OCI-LY7 (cell line): ENCODE results near the gene CIART. TPM values are rescaled to one million over a fixed set of nuclear protein-coding genes. Genes with fewer than 3 reads are reported as not detected.
"Not testable (repeated sequence)": the region's sequence is repeated elsewhere in the genome, so short reads cannot be mapped to it uniquely, and the experiment has no call there.

ENCODE experiments used
- BruUV-seq: library from RNA; stranded (reverse); fragments of 400-500 nt; replicated peaks from 2 replicates; lab custom pipeline; 2021; lab: Mats Ljungman, UMichigan
- CTCF ChIA-PET: fragments of 300-600 bp; sonication (Branson Sonifier 250); formaldehyde crosslinking; loops from one replicate; lab custom pipeline; 2022; ENCODE audit warnings: antibody characterized with exemption; ENCODE audit not compliant: unreplicated experiment; lab: Charles Lee
- POLR2A ChIA-PET: fragments of 300-600 bp; sonication (Branson Sonifier 250); formaldehyde crosslinking; loops from one replicate; lab custom pipeline; 2022; ENCODE audit warnings: antibody characterized with exemption; lab: Charles Lee
- DNase-seq: peaks from one replicate; pipeline ENCODE4 v3.0.0-alpha.2; 2015; ENCODE audit warnings: low spot score
- H2AFZ ChIP-seq: fragments of 200-600 bp; sonication (generic), shearing (Covaris generic); 2 replicates; pipeline ENCODE4 v1.6.1; 2014; ENCODE audit warnings: mild to moderate bottlenecking, antibody characterized with exemption, low read length, moderate library complexity
- H3K27ac ChIP-seq: fragments of 200-600 bp; sonication (generic); 2 replicates; pipeline ENCODE4 v1.5.1; 2014; ENCODE audit warnings: mixed run types, low read depth, mild to moderate bottlenecking, moderate library complexity, low read length, inconsistent platforms; ENCODE audit not compliant: poor library complexity, severe bottlenecking
- H3K36me3 ChIP-seq: fragments of 200-600 bp; sonication (generic); 2 replicates; pipeline ENCODE4 v1.6.1; 2014; ENCODE audit warnings: mild to moderate bottlenecking, antibody characterized with exemption, low read length, moderate library complexity, mixed read lengths; ENCODE audit not compliant: insufficient read depth
- H3K4me1 ChIP-seq: fragments of 200-600 bp; sonication (generic); 2 replicates; pipeline ENCODE4 v1.5.1; 2014; ENCODE audit warnings: mild to moderate bottlenecking, low read length; ENCODE audit not compliant: insufficient read depth, poor library complexity, severe bottlenecking
- H3K4me2 ChIP-seq: fragments of 200-600 bp; sonication (generic); 2 replicates; pipeline ENCODE4 v1.6.1; 2014; ENCODE audit warnings: mild to moderate bottlenecking, low read length
- H3K4me3 ChIP-seq: fragments of 200-600 bp; sonication (generic); 2 replicates; pipeline ENCODE4 v1.5.1; 2014; ENCODE audit warnings: mild to moderate bottlenecking, low read depth, low read length; ENCODE audit not compliant: poor library complexity, severe bottlenecking
- H3K79me2 ChIP-seq: fragments of 200-600 bp; sonication (generic); 2 replicates; pipeline ENCODE4 v1.6.1; 2016; ENCODE audit warnings: low read depth, mild to moderate bottlenecking, low read length, moderate library complexity, mixed read lengths; ENCODE audit not compliant: insufficient read depth
- H3K9me2 ChIP-seq: fragments of 200-600 bp; sonication (generic); 2 replicates; pipeline ENCODE4 v1.6.1; 2016; ENCODE audit warnings: mild to moderate bottlenecking, low read length, mixed read lengths; ENCODE audit not compliant: insufficient read depth
- H3K9me3 ChIP-seq: fragments of 200-600 bp; sonication (generic); 2 replicates; pipeline ENCODE4 v1.6.1; 2014; ENCODE audit warnings: mild to moderate bottlenecking, mixed run types, low read length, mixed read lengths
- H4K20me1 ChIP-seq: fragments of 200-600 bp; sonication (generic); 2 replicates; pipeline ENCODE4 v1.6.1; 2014; ENCODE audit warnings: mild to moderate bottlenecking, antibody characterized with exemption, low read length, moderate library complexity, mixed read lengths; ENCODE audit not compliant: insufficient read depth
- EZH2phosphoT487 ChIP-seq: fragments of 200-600 bp; sonication (generic); IDR thresholded peaks from 2 replicates; pipeline ENCODE4 v1.6.1; 2018; ENCODE audit warnings: low read depth, borderline replicate concordance, mild to moderate bottlenecking, mixed run types, antibody characterized with exemption, low read length, moderate library complexity, mixed read lengths
- intact Hi-C: fragments of 100-400 bp; cut with micrococcal nuclease; formaldehyde crosslinking; loops from one replicate; pipeline ENCODE4 v1.10.0; 2022; ENCODE audit not compliant: unreplicated experiment
- total RNA-seq, 2 experiments: library from RNA; depleted of rRNA in 1 of 2; stranded (reverse); fragments of >200 nt in 1 of 2; shearing (Covaris generic) in 1 of 2; gene quantifications; 2 replicates each; pipeline ENCODE4 v1.2.3, GENCODE V29; 2014 to 2022
- TF ChIP-seq, protein P1 (sequence below): fragments of 200-600 bp; sonication (generic); conservative IDR thresholded peaks from 2 replicates; pipeline ENCODE4 v1.5.1; 2014; ENCODE audit warnings: mild to moderate bottlenecking, antibody characterized with exemption, low read length, moderate library complexity, mixed read lengths

Gene CIART
- total RNA-seq, 2 experiments from 2014 or later: 0.68 TPM; not detected in 1

- POLR2A ChIA-PET: no interaction called here
- Histone ChIP-seq H2AFZ (no peak overlapping the region), H3K36me3 (peaks cover 71% of the 10 kb centered on the region), H3K4me2 (no peak overlapping the region), H3K27ac (no peak overlapping the region), H3K9me2 (no peaks in the 10 kb centered on the region), H3K79me2 (no peaks in the 10 kb centered on the region), H3K9me3 (no peaks in the 10 kb centered on the region), H3K4me3 (no peak overlapping the region), H3K4me1 (no peaks in the 10 kb centered on the region), H4K20me1 (no peaks in the 10 kb centered on the region)
- DNase-seq: no peak
- CTCF ChIA-PET: interaction anchor here (0.5 kb wide), 1 partner anchor 115 kb away, joined by 3 read pairs; no protein-coding TSS in a partner anchor
- TF ChIP-seq, protein P1, sequence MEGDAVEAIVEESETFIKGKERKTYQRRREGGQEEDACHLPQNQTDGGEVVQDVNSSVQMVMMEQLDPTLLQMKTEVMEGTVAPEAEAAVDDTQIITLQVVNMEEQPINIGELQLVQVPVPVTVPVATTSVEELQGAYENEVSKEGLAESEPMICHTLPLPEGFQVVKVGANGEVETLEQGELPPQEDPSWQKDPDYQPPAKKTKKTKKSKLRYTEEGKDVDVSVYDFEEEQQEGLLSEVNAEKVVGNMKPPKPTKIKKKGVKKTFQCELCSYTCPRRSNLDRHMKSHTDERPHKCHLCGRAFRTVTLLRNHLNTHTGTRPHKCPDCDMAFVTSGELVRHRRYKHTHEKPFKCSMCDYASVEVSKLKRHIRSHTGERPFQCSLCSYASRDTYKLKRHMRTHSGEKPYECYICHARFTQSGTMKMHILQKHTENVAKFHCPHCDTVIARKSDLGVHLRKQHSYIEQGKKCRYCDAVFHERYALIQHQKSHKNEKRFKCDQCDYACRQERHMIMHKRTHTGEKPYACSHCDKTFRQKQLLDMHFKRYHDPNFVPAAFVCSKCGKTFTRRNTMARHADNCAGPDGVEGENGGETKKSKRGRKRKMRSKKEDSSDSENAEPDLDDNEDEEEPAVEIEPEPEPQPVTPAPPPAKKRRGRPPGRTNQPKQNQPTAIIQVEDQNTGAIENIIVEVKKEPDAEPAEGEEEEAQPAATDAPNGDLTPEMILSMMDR: no peak
- no peak for TF ChIP-seq EZH2phosphoT487
- intact Hi-C loops: no loop called here
- BruUV-seq: no TSS peak
Observed at GRCh38 chr1:150302338-150302737, 20.0 kb downstream of the CIART start.

DNA sequence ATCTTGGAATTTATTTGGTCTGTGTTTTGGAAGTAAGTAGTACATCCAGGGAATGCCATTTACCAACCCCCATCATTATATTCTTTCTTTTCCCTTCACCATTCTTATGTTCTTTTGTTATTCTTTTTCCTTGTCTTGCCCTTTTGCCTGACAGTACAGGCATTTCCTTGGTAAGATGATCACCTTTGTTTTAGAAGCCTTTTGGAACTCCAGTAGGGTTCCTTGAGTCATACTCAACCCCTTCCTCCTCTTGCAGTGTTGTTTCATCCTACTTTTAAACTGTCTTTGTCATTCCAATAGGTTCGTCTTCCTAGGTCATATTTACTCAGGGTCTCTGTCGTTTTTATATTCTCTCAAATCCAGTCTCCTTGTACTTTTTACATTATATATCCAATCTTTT, 20.5 kb downstream of the CIART start:
- intact Hi-C loops: no loop called here
- Histone ChIP-seq H3K36me3 (peaks cover 70% of the 10 kb centered on the region), H3K79me2 (no peaks in the 10 kb centered on the region), H3K9me2 (no peaks in the 10 kb centered on the region), H3K27ac (no peak overlapping the region), H3K4me1 (no peaks in the 10 kb centered on the region), H4K20me1 (no peaks in the 10 kb centered on the region), H3K4me2 (no peak overlapping the region), H2AFZ (no peak overlapping the region), H3K4me3 (no peak overlapping the region), H3K9me3 (no peaks in the 10 kb centered on the region)
- CTCF ChIA-PET: interaction anchor here (0.5 kb wide), 2 partner anchors 15 to 114 kb away, joined by 3 to 4 read pairs; no protein-coding TSS in a partner anchor
- TF ChIP-seq EZH2phosphoT487: no peak
- no peak for DNase-seq
- POLR2A ChIA-PET: interaction anchor here (0.9 kb wide), 1 partner anchor 242 kb away, joined by 4 read pairs; no protein-coding TSS in a partner anchor
- no TSS peak for BruUV-seq

DNA sequence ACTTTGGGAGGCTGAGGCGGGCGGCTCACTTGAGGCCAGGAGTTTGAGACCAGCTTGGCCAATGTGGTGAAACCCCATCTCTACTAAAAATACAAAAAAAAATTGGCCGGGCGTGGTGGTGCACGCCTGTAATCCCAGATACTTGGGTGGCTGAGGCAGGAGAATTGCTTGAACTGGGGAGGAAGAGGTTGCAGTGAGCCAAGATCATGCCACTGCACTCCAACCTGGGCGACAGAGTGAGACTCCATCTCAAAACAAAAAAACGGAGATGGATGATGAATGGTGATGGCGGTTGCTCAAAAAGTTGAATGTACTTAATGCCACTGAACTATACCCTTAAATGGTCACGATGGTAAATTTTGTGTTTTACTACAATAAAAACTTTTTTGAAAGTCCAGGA, 26.2 kb downstream of the CIART start:
- H3K27ac ChIP-seq, H3K9me3 ChIP-seq, DNase-seq, intact Hi-C loops, H3K4me3 ChIP-seq, H4K20me1 ChIP-seq, H3K9me2 ChIP-seq, BruUV-seq, CTCF ChIA-PET, POLR2A ChIA-PET, H2AFZ ChIP-seq, H3K4me1 ChIP-seq, H3K79me2 ChIP-seq, H3K4me2 ChIP-seq: not testable (repeated sequence)
- H3K36me3 ChIP-seq: peaks cover 42% of the 10 kb centered on the region
